Vagina (tissue), 2 donors: ENCODE measurements around the gene ADAMTSL3.

ENCODE experiments used
- CTCF ChIP-seq, 3 experiments: fragments of 450-650 bp in 2 of 3; fragments of 200-600 bp in 1 of 3; sonication (generic) in 1 of 3; IDR thresholded peaks; one replicate each; pipeline ENCODE4 v1.5.1; 2017 to 2019; ENCODE audit warnings: antibody characterized with exemption in 3 of 3, mild to moderate bottlenecking in 2 of 3, moderate library complexity in 2 of 3
- POLR2A ChIP-seq, 2 donors: fragments of 450-650 bp; IDR thresholded peaks; one replicate each; pipeline ENCODE4 v1.6.1; 2017; ENCODE audit warnings: antibody characterized with exemption in 2 of 2, mild to moderate bottlenecking in 2 of 2, moderate library complexity in 2 of 2
- POLR2AphosphoS5 ChIP-seq, 2 donors: sonication (generic); formaldehyde crosslinking; IDR thresholded peaks; one replicate each; pipeline ENCODE4 v1.9.0; 2017; ENCODE audit warnings: antibody characterized with exemption in 2 of 2, mild to moderate bottlenecking in 2 of 2, low read depth in 1 of 2; ENCODE audit not compliant: insufficient read depth in 1 of 2

- TF ChIP-seq CTCF (IDR thresholded peaks at IDR 0.05) (no peak), POLR2AphosphoS5 (IDR thresholded peaks at IDR 0.05; ENCODE audit: insufficient read depth in 1 of 2, low read depth in 1 of 2) (no peak), POLR2A (IDR thresholded peaks at IDR 0.05) (no peak)
Observed at GRCh38 chr15:84003791-84004503, 350.0 kb downstream of the ADAMTSL3 start.
